ENCODE results near the gene TSHZ3. TPM values are rescaled to one million over a fixed set of nuclear protein-coding genes. Genes with fewer than 3 reads are reported as not detected.

The TSHZ3 gene
- total and polyA plus RNA-seq, 2 of the 8 experiments (the other 6 are each of a cell fraction or from before 2014, with no cell fraction given) = 3.1 to 12.3 TPM

- TF ChIP-seq RFX5 (IDR thresholded peaks at IDR 0.05; ENCODE audit: borderline replicate concordance, low read depth, low read length) (no peak), SP4 (IDR thresholded peaks at IDR 0.05; ENCODE audit: low read length) (no peak), RAD21 (IDR thresholded peaks at IDR 0.05 in 1 of 2, conservative IDR thresholded peaks at IDR 0.05 in 1 of 2; ENCODE audit: low read depth in 2 of 2, low read length in 2 of 2) (no peak)
These were observed 12.0 kb downstream of the TSHZ3 start (continued) for GRCh38 chr19:31337008-31337914.
